Activated CD4-positive, alpha-beta T cell treated with anti-CD3 and anti-CD28 coated beads for 36 hours (primary cell): ENCODE results near the gene IGLON5. TPM values are rescaled to one million over a fixed set of nuclear protein-coding genes. Genes with fewer than 3 reads are reported as not detected.

Experiments used
- ATAC-seq: fragments of 200-7000 bp; cut with Tn5 transposase; one replicate; pipeline ENCODE4 v1.10.0; 2021; ENCODE audit warnings: mild to moderate bottlenecking, moderate library complexity
- CTCF ChIA-PET: fragments of 350-600 bp; sonication (Branson Sonifier 250); formaldehyde crosslinking; loops from one replicate; lab custom pipeline; 2021; ENCODE audit warnings: antibody characterized with exemption; lab: Charles Lee
- POLR2A ChIA-PET: fragments of 350-600 bp; sonication (Branson Sonifier 250); formaldehyde crosslinking; loops from one replicate; lab custom pipeline; 2021; ENCODE audit warnings: antibody characterized with exemption, inconsistent platforms; lab: Charles Lee
- DNase-seq: peaks from one replicate; pipeline ENCODE4 v3.0.0-alpha.2; 2020
- H3K27ac Mint-ChIP-seq: one replicate; pipeline ENCODE4 v1.8.0; 2021; ENCODE audit warnings: mixed read lengths
- H3K27me3 Mint-ChIP-seq: one replicate; pipeline ENCODE4 v1.8.0; 2021; ENCODE audit warnings: mixed read lengths
- H3K36me3 Mint-ChIP-seq: one replicate; pipeline ENCODE4 v1.8.0; 2021; ENCODE audit warnings: low read depth, mixed read lengths
- H3K4me1 Mint-ChIP-seq: one replicate; pipeline ENCODE4 v1.8.0; 2021; ENCODE audit warnings: mixed read lengths
- H3K4me3 Mint-ChIP-seq: one replicate; pipeline ENCODE4 v1.8.0; 2021; ENCODE audit warnings: mild to moderate bottlenecking, moderate library complexity, mixed read lengths
- H3K9me3 Mint-ChIP-seq: one replicate; pipeline ENCODE4 v1.8.0; 2021; ENCODE audit warnings: low read depth, mixed read lengths
- intact Hi-C, 2 experiments: fragments of 100-400 bp; cut with DNase I in 1 of 2; cut with micrococcal nuclease in 1 of 2; formaldehyde crosslinking; loops; one replicate each; pipeline versions ENCODE4 v1.14.2 to v1.15.1; 2022 to 2024; cut with DNase I, micrococcal nuclease
- total RNA-seq, 2 experiments: library from RNA; stranded (reverse); gene quantifications; one replicate each; pipeline ENCODE4 v1.2.3, GENCODE V29; 2021

Gene IGLON5
- total RNA-seq, 2 experiments from 2014 or later: 0.18 to 0.28 TPM

- no peak for DNase-seq
- Mint-ChIP-seq H3K4me3 (no peak overlapping the region), H3K4me1 (no peaks in the 10 kb centered on the region), H3K36me3 (no peaks in the 10 kb centered on the region), H3K9me3 (no peaks in the 10 kb centered on the region), H3K27me3 (no peaks in the 10 kb centered on the region), H3K27ac (no peak overlapping the region)
- no peak for ATAC-seq
- intact Hi-C loops: no loop called here
- CTCF ChIA-PET: interaction anchor here (0.7 kb wide), 1 partner anchor 32 kb away, joined by 3 read pairs; no protein-coding TSS in a partner anchor
- POLR2A ChIA-PET: no interaction called here
Observed at GRCh38 chr19:51293571-51294210, 17.8 kb upstream of the IGLON5 start.

GRCh38 chr19:51294211-51294976, 17.1 kb upstream of the IGLON5 start:
- Mint-ChIP-seq H3K4me3 (no peak overlapping the region), H3K27ac (no peak overlapping the region), H3K4me1 (no peaks in the 10 kb centered on the region), H3K9me3 (no peaks in the 10 kb centered on the region), H3K36me3 (no peaks in the 10 kb centered on the region), H3K27me3 (no peaks in the 10 kb centered on the region)
- CTCF ChIA-PET: no interaction called here
- POLR2A ChIA-PET: no interaction called here
- DNase-seq (no peak), ATAC-seq (no peak)
- intact Hi-C loops: no loop called here

GRCh38 chr19:51294977-51295375, 16.5 kb upstream of the IGLON5 start:
- POLR2A ChIA-PET: no interaction called here
- no peak overlapping the region for H3K4me3 Mint-ChIP-seq
- no peaks in the 10 kb centered on the region for H3K4me1 Mint-ChIP-seq
- intact Hi-C loops: no loop called here
- no peaks in the 10 kb centered on the region for H3K36me3 Mint-ChIP-seq
- no peaks in the 10 kb centered on the region for H3K9me3 Mint-ChIP-seq
- DNase-seq (no peak), ATAC-seq (no peak)
- no peak overlapping the region for H3K27ac Mint-ChIP-seq
- no peaks in the 10 kb centered on the region for H3K27me3 Mint-ChIP-seq
- CTCF ChIA-PET: no interaction called here

GRCh38 chr19:51295382-51296126, 15.9 kb upstream of the IGLON5 start:
- ATAC-seq: no peak
- no peaks in the 10 kb centered on the region for H3K9me3 Mint-ChIP-seq
- intact Hi-C loops: no loop called here
- ChIA-PET CTCF (interaction anchor here (0.7 to 0.8 kb wide), 2 partner anchors 341 to 483 kb away, joined by 3 to 4 read pairs; no protein-coding TSS in a partner anchor), POLR2A (interaction anchor here (0.7 kb wide), 1 partner anchor 144 kb away, joined by 4 read pairs; no protein-coding TSS in a partner anchor)
- H3K27me3 Mint-ChIP-seq: no peaks in the 10 kb centered on the region
- no peaks in the 10 kb centered on the region for H3K36me3 Mint-ChIP-seq
- DNase-seq: no peak
- H3K4me1 Mint-ChIP-seq: no peaks in the 10 kb centered on the region
- no peak overlapping the region for H3K4me3 Mint-ChIP-seq
- H3K27ac Mint-ChIP-seq: no peak overlapping the region

DNA sequence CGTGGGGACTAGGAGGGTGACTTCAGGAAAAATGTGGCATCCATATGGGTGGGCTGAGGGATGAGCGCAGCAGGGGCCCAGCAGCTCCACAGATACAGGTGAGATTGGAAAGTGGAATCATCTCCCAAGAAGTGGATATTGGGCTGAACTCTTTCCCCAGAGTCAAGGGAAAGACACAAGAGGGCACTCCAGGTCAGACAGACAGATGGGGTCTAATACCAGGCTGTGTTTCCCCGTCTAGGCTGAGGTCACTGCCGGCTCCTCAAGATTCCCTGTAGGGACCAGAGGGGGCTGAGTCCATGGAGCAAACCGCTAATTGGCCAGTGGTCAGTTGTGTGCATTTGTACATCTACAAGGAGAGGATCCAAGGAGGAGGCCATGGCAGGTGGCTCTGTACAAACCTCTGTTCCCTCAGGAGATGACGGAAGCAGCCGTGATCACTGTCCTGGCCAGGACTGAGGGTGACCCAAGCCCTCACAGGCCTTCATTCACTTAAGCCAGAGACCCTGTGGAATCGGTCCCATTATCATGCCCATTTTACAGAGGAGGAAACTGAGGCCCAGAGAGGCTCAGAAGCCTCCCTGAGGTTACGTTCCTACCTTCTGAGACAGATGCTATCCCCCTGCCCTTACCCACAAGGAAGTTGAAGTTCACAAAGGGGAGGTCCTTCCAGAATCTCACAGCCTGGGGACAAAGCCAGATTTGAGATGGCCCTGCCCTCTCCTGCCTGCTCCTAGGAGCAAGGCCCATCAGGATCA, 14.9 kb upstream of the IGLON5 start:
- ChIA-PET CTCF (interaction anchor here (0.7 kb wide), 1 partner anchor 340 kb away, joined by 4 read pairs; no protein-coding TSS in a partner anchor), POLR2A (interaction anchor here (0.7 kb wide), 1 partner anchor 143 kb away, joined by 4 read pairs; no protein-coding TSS in a partner anchor)
- H3K9me3 Mint-ChIP-seq: no peaks in the 10 kb centered on the region
- ATAC-seq (no peak), DNase-seq (no peak)
- no peaks in the 10 kb centered on the region for H3K36me3 Mint-ChIP-seq
- no peaks in the 10 kb centered on the region for H3K4me1 Mint-ChIP-seq
- no peak overlapping the region for H3K4me3 Mint-ChIP-seq
- intact Hi-C loops: no loop called here
- H3K27me3 Mint-ChIP-seq: no peaks in the 10 kb centered on the region
- H3K27ac Mint-ChIP-seq: no peak overlapping the region

DNA sequence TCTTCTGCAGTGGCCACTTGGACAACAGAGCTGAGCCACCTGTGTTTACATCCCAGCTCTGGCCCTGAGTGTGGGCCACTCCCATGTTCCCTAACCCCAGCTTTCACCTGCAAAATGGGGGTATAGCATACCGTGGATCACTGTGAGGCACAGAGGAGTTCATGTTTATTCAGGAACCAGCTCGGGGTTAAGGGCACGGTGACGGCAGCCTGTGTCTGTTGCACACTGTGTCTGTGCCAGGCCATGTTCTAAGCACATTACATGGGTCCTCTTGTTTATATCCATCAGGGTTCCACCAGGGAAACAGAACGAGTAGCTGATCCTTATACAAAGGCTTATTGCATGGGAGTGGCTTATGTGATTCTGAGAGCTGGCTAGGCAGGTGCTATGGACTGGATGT, 14.0 kb upstream of the IGLON5 start:
- ChIA-PET CTCF (no interaction called here), POLR2A (no interaction called here)
- Mint-ChIP-seq H3K4me1 (no peaks in the 10 kb centered on the region), H3K4me3 (no peak overlapping the region), H3K36me3 (no peaks in the 10 kb centered on the region), H3K27ac (no peak overlapping the region), H3K9me3 (no peaks in the 10 kb centered on the region), H3K27me3 (no peaks in the 10 kb centered on the region)
- no peak for DNase-seq
- intact Hi-C loops: no loop called here
- ATAC-seq: no peak

DNA sequence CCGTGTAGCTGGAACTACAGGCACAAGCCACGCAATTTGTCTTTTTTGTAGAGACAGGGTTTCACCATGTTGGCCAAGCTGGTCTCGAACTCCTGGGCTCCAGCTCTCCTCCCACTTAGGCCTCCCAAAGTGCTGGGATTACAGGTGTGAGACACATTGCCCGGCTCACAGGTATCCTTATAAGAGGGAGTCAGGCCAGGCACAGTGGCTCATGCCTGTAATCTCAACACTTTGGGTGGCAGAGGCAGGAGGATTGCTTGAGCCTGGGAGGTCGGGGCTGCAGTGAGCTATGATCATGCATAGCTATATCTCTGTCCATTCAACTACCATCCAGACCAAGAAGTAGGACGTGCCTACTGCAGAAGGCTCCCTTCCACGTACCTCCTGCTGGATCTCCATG, 10.2 kb upstream of the IGLON5 start:
- H3K4me1 Mint-ChIP-seq: no peaks in the 10 kb centered on the region
- no peaks in the 10 kb centered on the region for H3K36me3 Mint-ChIP-seq
- ChIA-PET POLR2A (no interaction called here), CTCF (interaction anchor here (0.5 kb wide), 1 partner anchor 761 kb away, joined by 3 read pairs; no protein-coding TSS in a partner anchor)
- no peak overlapping the region for H3K4me3 Mint-ChIP-seq
- H3K9me3 Mint-ChIP-seq: peaks cover 4% of the 10 kb centered on the region
- no peak for DNase-seq
- no peak for ATAC-seq
- intact Hi-C loops: no loop called here
- H3K27ac Mint-ChIP-seq: no peak overlapping the region
- H3K27me3 Mint-ChIP-seq: peaks cover 2% of the 10 kb centered on the region

GRCh38 chr19:51305479-51305878, 6.0 kb upstream of the IGLON5 start:
- ChIA-PET CTCF (no interaction called here), POLR2A (no interaction called here)
- intact Hi-C loops: no loop called here
- peaks cover 13% of the 10 kb centered on the region for H3K9me3 Mint-ChIP-seq
- no peak overlapping the region for H3K4me3 Mint-ChIP-seq
- ATAC-seq (no peak), DNase-seq (no peak)
- no peaks in the 10 kb centered on the region for H3K36me3 Mint-ChIP-seq
- no peaks in the 10 kb centered on the region for H3K4me1 Mint-ChIP-seq
- H3K27me3 Mint-ChIP-seq: peaks cover 30% of the 10 kb centered on the region
- no peak overlapping the region for H3K27ac Mint-ChIP-seq

DNA sequence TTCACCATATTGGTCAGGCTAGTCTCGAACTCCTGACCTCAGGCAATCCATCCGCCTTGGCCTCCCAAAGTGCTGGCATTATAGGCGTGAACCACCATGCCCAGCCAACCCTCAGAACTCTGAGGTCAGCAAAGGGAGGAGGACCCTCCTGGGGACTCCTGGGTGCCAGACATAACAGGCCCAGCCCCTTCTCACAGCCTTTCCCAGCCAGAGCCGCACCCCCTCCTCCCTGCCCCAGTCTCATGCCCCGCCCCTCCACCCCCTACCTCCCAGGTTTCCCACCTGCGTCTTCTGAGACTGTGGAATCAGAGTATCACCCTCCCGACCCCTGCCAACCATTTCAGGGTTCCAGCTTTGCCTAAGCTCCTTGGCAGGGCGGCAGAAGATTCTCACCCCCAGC, 5.2 kb downstream of the IGLON5 start:
- no peak for ATAC-seq
- CTCF ChIA-PET: no interaction called here
- no peak for DNase-seq
- POLR2A ChIA-PET: interaction anchor here (0.6 kb wide), 1 partner anchor 326 kb away, joined by 3 read pairs; no protein-coding TSS in a partner anchor
- Mint-ChIP-seq H3K4me1 (no peaks in the 10 kb centered on the region), H3K27ac (no peak overlapping the region), H3K27me3 (peaks cover 40% of the 10 kb centered on the region), H3K4me3 (no peak overlapping the region), H3K9me3 (peaks cover 6% of the 10 kb centered on the region), H3K36me3 (no peaks in the 10 kb centered on the region)
- intact Hi-C loops: no loop called here

GRCh38 chr19:51317376-51317775, 5.9 kb downstream of the IGLON5 start:
- intact Hi-C loops: no loop called here
- ATAC-seq: no peak
- POLR2A ChIA-PET: no interaction called here
- H3K27me3 Mint-ChIP-seq: peaks cover 37% of the 10 kb centered on the region
- no peak for DNase-seq
- H3K4me1 Mint-ChIP-seq: no peaks in the 10 kb centered on the region
- H3K36me3 Mint-ChIP-seq: no peaks in the 10 kb centered on the region
- CTCF ChIA-PET: interaction anchor here (0.7 to 1.3 kb wide), 4 partner anchors 58 to 341 kb away, joined by 3 read pairs; no protein-coding TSS in a partner anchor
- no peak overlapping the region for H3K4me3 Mint-ChIP-seq
- no peak overlapping the region for H3K27ac Mint-ChIP-seq
- H3K9me3 Mint-ChIP-seq: peaks cover 6% of the 10 kb centered on the region

DNA sequence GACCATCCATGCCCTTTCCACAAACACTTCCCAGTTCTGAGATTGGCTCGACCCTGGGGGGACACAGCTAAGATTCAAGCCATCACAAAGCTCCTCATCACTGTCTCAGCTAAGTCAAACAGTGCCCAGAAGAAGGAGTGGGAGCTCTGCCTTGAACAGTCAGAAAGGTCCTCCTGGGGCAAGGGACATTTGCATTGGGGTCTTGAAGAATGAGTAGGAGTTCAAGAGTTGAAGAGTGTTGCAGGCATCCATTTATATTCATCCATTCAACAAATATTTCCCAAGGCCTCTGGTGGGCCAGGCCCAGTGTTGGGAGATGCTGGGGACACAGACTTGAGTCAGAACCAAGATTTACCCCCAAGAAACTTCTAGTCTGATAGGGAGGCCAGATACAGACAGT, 6.5 kb downstream of the IGLON5 start:
- Mint-ChIP-seq H3K4me3 (no peak overlapping the region), H3K9me3 (peaks cover 6% of the 10 kb centered on the region), H3K36me3 (no peaks in the 10 kb centered on the region), H3K27me3 (peaks cover 39% of the 10 kb centered on the region), H3K27ac (no peak overlapping the region), H3K4me1 (no peaks in the 10 kb centered on the region)
- ChIA-PET CTCF (interaction anchor here (0.7 to 1.3 kb wide), 4 partner anchors 59 to 340 kb away, joined by 3 read pairs; no protein-coding TSS in a partner anchor), POLR2A (no interaction called here)
- intact Hi-C loops: no loop called here
- DNase-seq (no peak), ATAC-seq (no peak)
